ENCODE measurements around the gene HGD. TPM values are rescaled to one million over a fixed set of nuclear protein-coding genes. Genes with fewer than 3 reads are reported as not detected.

Gene HGD
- total RNA-seq, 2 donors from 2014 or later, result 2.8 to 19.1 TPM

- Mint-ChIP-seq H3K4me1 (peaks cover 6% of the 10 kb centered on the region), H3K4me3 (no peak overlapping the region), H3K36me3 (ENCODE audit: low read depth) (peaks cover 13% of the 10 kb centered on the region), H3K27me3 (peaks cover 9% of the 10 kb centered on the region), H3K27ac (no peak overlapping the region)
- DNase-seq (no peak), ATAC-seq (no peak)
- H3K9me3 ChIP-seq (ENCODE audit: control insufficient read depth, low read length, poor library complexity, severe bottlenecking), result no peaks in the 10 kb centered on the region
Measured at GRCh38 chr3:120664926-120665325, 17.1 kb downstream of the HGD start.

DNA sequence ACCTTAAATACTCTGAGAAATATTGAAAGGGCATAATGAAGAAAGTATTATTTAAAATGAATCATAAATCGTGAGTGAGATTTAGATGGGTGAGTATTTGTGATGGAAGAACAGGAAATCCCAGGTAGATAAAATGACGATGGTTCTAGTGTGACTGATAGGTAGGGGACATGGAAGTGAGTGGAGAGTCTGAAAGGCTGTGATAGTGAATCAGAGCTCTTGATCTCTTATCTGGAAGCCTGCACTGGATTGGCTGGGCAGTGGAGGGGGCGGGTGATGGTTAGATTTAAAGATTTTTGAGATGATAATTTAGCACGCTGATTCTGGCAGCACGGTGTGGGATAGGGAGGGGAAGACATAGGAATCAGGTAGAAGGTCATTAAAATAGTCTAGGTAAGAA, 20.1 kb downstream of the HGD start:
- no peak overlapping the region for H3K27ac Mint-ChIP-seq
- no peak for ATAC-seq

DNA sequence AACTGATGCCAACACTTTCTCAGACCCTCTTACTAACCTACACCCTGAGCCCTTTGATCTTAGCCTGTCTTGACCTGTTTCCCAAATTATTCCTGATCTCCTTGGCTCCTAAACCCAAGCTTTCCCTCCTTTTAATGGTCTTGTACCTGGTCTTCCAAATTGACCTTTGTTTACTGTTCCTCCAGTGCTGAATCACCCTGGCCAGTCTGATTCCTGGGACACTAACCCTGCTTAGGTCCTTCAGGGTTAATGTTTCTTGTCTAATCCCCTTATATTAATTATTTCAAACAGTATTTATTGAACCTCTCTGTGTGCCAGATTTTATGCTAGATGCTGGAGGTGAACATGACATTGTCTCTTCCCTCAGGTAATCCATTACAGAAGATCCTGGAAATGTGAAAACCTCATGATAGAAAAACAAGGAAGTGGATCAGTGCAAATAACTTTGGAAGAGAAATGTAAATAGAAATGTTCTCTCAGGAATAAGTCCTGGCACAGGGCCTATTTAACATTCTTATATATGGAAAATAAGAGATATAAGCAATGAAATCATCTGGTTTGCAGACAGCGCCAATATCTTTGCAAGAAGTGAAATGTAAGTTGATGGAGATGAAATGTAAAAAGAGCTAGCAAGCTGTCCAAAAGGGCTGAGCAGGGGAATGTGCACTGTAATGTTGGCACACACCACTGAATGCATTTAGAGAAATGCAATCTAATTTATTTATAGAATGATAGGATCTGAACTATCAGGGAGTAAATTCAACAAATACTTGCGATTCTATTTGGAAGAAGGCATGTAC, 20.7 kb downstream of the HGD start:
- H3K9me3 ChIP-seq (ENCODE audit: control insufficient read depth, low read length, poor library complexity, severe bottlenecking), result peaks cover 5% of the 10 kb centered on the region
- H3K4me1 Mint-ChIP-seq, result peaks cover 6% of the 10 kb centered on the region
- no peak for ATAC-seq
- no peak for DNase-seq
- peaks cover 9% of the 10 kb centered on the region for H3K27me3 Mint-ChIP-seq
- no peak overlapping the region for H3K27ac Mint-ChIP-seq
- no peak overlapping the region for H3K4me3 Mint-ChIP-seq
- H3K36me3 Mint-ChIP-seq (ENCODE audit: low read depth), result peaks cover 13% of the 10 kb centered on the region

More for the DNA sequence above, 20.1 kb downstream of the HGD start:
- Mint-ChIP-seq H3K4me1 (peaks cover 6% of the 10 kb centered on the region), H3K27me3 (peaks cover 9% of the 10 kb centered on the region), H3K36me3 (ENCODE audit: low read depth) (peaks cover 13% of the 10 kb centered on the region), H3K4me3 (no peak overlapping the region)
- H3K9me3 ChIP-seq (ENCODE audit: control insufficient read depth, low read length, poor library complexity, severe bottlenecking), result peaks cover 5% of the 10 kb centered on the region
- no peak for DNase-seq

DNA sequence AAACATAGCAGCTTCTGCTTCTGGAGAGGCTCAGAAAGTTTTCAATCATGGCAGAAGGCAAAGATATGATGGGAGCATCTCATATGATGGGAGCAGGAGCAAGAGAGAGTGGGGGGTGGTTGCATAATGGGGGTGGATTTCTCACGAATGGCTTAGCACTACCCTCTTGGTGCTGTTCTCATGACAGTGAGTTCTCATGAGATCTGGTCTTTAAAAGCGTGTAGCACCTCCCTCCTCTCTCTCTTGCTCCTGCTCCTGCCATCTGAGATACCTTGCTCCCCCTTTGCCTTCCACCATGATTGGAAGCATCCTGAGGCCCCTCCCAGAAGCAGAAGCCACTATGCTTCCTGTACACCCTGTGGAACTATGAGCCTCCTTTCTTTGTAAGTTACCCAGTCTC, 22.2 kb downstream of the HGD start:
- Mint-ChIP-seq H3K4me1 (no peaks in the 10 kb centered on the region), H3K27ac (no peak overlapping the region), H3K36me3 (ENCODE audit: low read depth) (peaks cover 7% of the 10 kb centered on the region), H3K4me3 (no peak overlapping the region), H3K27me3 (no peaks in the 10 kb centered on the region)
- peaks cover 5% of the 10 kb centered on the region for H3K9me3 ChIP-seq (ENCODE audit: control insufficient read depth, low read length, poor library complexity, severe bottlenecking)
- no peak for DNase-seq
- ATAC-seq, result no peak

DNA sequence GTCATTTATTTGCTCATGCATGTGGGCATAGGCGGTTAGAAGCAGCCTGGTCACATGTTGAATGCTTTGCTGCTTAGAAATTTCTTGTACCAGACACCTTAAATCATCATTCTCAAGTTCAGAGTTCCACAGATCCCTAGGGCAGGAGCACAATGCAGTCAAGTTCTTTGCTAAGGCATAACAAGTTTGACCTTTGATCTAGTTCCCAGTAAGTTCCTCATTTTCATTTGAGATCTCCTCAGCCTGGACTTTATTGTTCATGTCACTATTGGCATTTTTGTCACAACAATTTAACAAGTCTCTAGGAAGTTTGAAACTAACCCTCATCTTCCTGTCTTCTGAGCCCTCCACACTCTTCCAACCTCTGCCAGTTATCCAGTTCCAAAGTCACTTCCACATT, 22.8 kb downstream of the HGD start:
- H3K9me3 ChIP-seq (ENCODE audit: control insufficient read depth, low read length, poor library complexity, severe bottlenecking), result peaks cover 5% of the 10 kb centered on the region
- ATAC-seq (no peak), DNase-seq (no peak)
- H3K36me3 Mint-ChIP-seq (ENCODE audit: low read depth), result peaks cover 7% of the 10 kb centered on the region
- H3K4me1 Mint-ChIP-seq, result no peaks in the 10 kb centered on the region
- H3K4me3 Mint-ChIP-seq, result no peak overlapping the region
- H3K27ac Mint-ChIP-seq, result no peak overlapping the region
- no peaks in the 10 kb centered on the region for H3K27me3 Mint-ChIP-seq

- Mint-ChIP-seq H3K27ac (no peak overlapping the region), H3K4me1 (no peaks in the 10 kb centered on the region), H3K36me3 (ENCODE audit: low read depth) (no peaks in the 10 kb centered on the region), H3K4me3 (no peak overlapping the region), H3K27me3 (peaks cover 2% of the 10 kb centered on the region)
- DNase-seq, result no peak
- no peaks in the 10 kb centered on the region for H3K9me3 ChIP-seq (ENCODE audit: control insufficient read depth, low read length, poor library complexity, severe bottlenecking)
- no peak for ATAC-seq
Measured at GRCh38 chr3:120652896-120653545, 29.0 kb downstream of the HGD start.

GRCh38 chr3:120652281-120652680, 29.8 kb downstream of the HGD start:
- ATAC-seq, result no peak
- no peak for DNase-seq
- Mint-ChIP-seq H3K4me1 (no peaks in the 10 kb centered on the region), H3K36me3 (ENCODE audit: low read depth) (no peaks in the 10 kb centered on the region), H3K27me3 (peaks cover 4% of the 10 kb centered on the region), H3K4me3 (no peak overlapping the region), H3K27ac (no peak overlapping the region)
- H3K9me3 ChIP-seq (ENCODE audit: control insufficient read depth, low read length, poor library complexity, severe bottlenecking), result no peaks in the 10 kb centered on the region

DNA sequence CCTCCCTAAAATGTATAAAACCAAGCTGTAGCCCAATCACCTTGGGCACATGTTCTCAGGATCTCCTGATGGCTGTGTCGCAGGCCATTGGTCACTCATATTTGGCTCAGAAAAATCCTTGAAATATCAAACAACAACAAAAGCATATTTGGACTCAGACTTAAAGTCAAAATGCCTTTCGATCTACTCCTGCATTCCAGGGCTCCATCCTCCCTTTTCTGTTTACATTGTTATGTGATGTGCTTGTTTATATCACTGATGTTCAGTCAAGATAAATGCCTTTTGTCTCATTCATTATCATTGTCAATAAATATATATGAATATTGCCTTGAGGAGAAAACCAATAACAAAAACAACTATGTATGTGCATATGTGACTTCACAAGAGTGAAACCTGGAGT, 31.7 kb downstream of the HGD start:
- DNase-seq (no peak), ATAC-seq (no peak)
- peaks cover 3% of the 10 kb centered on the region for H3K36me3 Mint-ChIP-seq (ENCODE audit: low read depth)
- no peaks in the 10 kb centered on the region for H3K9me3 ChIP-seq (ENCODE audit: control insufficient read depth, low read length, poor library complexity, severe bottlenecking)
- H3K27ac Mint-ChIP-seq, result no peak overlapping the region
- H3K4me3 Mint-ChIP-seq, result no peak overlapping the region
- H3K4me1 Mint-ChIP-seq, result peaks cover 4% of the 10 kb centered on the region
- H3K27me3 Mint-ChIP-seq, result peaks cover 4% of the 10 kb centered on the region

DNA sequence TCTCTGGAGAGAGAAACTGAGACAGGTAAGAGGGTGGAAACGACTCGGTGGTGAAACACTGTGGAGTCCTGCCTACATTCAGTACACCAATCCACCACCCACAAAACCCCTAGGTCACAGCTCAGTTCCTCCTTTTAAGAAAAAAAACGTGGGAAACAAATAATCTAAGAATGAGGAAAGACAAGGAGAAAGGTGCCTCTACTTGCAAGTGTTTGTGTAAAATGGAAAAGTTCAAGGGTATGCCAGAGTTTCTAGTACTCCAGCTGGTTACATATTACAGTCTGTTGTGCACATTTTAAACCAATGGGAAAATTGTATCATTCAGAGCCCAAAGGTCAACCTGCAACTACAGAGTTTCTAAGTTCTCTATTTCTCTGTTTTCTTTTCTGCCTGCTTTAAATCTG, 32.2 kb downstream of the HGD start:
- H3K27me3 Mint-ChIP-seq, result peaks cover 4% of the 10 kb centered on the region
- no peak for ATAC-seq
- H3K4me3 Mint-ChIP-seq, result no peak overlapping the region
- no peaks in the 10 kb centered on the region for H3K9me3 ChIP-seq (ENCODE audit: control insufficient read depth, low read length, poor library complexity, severe bottlenecking)
- peaks cover 3% of the 10 kb centered on the region for H3K36me3 Mint-ChIP-seq (ENCODE audit: low read depth)
- no peak overlapping the region for H3K27ac Mint-ChIP-seq
- DNase-seq, result no peak
- peaks cover 4% of the 10 kb centered on the region for H3K4me1 Mint-ChIP-seq

- DNase-seq (no peak), ATAC-seq (no peak)
- Mint-ChIP-seq H3K36me3 (ENCODE audit: low read depth) (peaks cover 3% of the 10 kb centered on the region), H3K27me3 (peaks cover 4% of the 10 kb centered on the region), H3K27ac (no peak overlapping the region), H3K4me1 (peaks cover 4% of the 10 kb centered on the region), H3K4me3 (no peak overlapping the region)
- H3K9me3 ChIP-seq (ENCODE audit: control insufficient read depth, low read length, poor library complexity, severe bottlenecking), result no peaks in the 10 kb centered on the region
Measured at GRCh38 chr3:120648290-120648689, 33.7 kb downstream of the HGD start.

DNA sequence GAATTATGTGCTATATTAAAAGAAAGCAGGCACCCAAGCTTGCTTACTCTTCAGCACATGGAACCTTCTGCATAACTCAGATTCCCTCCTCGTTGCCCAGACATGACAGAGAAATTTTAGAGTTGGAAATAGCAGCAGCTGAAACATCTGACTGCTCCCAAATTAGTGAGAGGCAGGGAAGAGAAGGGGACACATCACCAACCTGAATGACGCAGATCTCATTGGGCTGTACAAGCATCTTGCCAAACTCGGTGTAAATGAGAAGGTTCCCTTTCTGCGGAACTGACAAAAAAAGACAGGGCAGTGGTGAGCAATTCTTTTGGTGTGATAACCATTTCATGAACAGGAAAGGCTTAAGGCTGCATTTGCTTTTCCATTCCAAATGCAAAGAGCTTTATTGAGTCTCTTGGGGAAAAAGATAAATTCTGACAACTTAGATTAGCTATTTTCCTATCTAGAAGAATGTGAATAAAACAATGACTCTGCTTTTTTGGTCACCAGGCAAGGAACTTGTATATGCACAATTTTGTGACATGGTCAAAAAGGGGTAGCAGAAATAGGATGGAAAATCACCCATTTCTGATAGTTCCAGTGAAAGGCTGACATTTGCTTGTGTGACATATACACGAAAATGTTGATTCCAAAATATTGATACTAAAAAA, 35.1 kb downstream of the HGD start:
- H3K9me3 ChIP-seq (ENCODE audit: control insufficient read depth, low read length, poor library complexity, severe bottlenecking), result no peaks in the 10 kb centered on the region
- peaks cover 4% of the 10 kb centered on the region for H3K27me3 Mint-ChIP-seq
- peaks cover 4% of the 10 kb centered on the region for H3K4me1 Mint-ChIP-seq
- ATAC-seq (no peak), DNase-seq (no peak)
- H3K36me3 Mint-ChIP-seq (ENCODE audit: low read depth), result peaks cover 3% of the 10 kb centered on the region
- H3K4me3 Mint-ChIP-seq, result no peak overlapping the region
- H3K27ac Mint-ChIP-seq, result no peak overlapping the region

DNA sequence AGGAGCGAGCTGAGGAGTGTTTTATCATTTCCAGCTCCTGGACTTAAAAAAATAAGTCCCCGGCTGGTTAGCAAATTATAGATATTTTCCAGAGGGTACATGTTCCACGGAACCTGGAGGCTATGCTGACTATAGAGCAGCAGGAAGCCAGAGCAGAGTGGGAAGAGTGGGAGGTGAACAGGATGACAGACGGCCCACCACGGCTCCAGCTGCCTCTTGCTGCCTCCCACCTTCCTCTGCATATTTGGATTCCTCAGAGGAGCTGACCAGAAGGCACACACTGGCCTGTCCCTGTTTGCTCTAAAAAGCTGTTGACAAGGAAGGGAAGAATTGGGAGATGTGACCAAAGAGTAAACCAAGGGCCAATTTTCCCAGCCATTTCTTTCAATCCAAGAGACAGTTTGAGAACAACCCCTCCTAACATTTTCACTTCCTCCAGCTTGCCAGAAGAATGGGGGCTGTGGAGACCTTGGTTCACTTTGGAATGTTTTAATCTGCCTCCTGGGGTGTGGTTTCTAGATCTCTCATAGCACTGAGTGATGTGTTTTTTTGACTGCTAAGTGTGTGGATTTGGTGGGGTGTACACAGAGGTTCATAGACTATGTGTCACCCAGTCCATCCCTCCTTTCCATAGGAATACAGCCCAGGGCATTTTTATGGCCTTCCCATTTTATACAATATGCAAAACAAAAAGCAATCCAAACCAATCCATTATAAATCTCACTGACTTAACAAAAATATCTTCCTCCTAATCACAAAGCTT, 36.8 kb downstream of the HGD start:
- ATAC-seq, result no peak
- H3K27ac Mint-ChIP-seq, result no peak overlapping the region
- DNase-seq, result no peak
- no peaks in the 10 kb centered on the region for H3K9me3 ChIP-seq (ENCODE audit: control insufficient read depth, low read length, poor library complexity, severe bottlenecking)
- H3K36me3 Mint-ChIP-seq (ENCODE audit: low read depth), result peaks cover 3% of the 10 kb centered on the region
- H3K27me3 Mint-ChIP-seq, result peaks cover 4% of the 10 kb centered on the region
- no peak overlapping the region for H3K4me3 Mint-ChIP-seq
- peaks cover 6% of the 10 kb centered on the region for H3K4me1 Mint-ChIP-seq

DNA sequence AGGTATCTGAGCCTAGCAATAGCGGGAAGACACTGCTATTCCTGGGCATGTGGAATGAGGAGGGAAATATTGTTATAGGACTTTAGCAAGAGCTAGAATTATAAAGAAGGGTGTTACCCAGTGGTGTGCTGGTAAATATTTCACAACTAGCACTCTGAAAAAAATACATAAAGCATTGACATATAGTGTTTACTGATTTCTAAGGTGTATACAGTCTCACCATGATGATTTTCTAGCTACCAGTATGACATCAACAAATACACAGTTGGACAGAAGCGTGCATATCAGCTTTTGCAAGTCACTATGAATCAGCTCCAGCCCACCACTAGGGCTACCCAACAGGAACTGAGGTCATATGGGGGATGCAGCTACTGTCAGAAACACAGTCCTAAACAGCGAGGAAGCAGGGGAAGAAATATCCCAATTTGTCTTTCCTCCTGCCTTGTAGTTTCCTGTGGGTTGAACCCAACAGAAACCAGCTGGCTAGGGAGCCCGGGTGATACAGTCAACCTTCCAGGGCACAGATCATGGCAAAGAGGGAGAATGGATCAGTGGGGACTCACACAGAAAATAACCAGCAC, 39.6 kb downstream of the HGD start:
- DNase-seq (no peak), ATAC-seq (no peak)
- H3K4me1 Mint-ChIP-seq, result peaks cover 12% of the 10 kb centered on the region
- peaks cover 3% of the 10 kb centered on the region for H3K36me3 Mint-ChIP-seq (ENCODE audit: low read depth)
- H3K27ac Mint-ChIP-seq, result no peak overlapping the region
- H3K4me3 Mint-ChIP-seq, result no peak overlapping the region
- no peaks in the 10 kb centered on the region for H3K27me3 Mint-ChIP-seq
- no peaks in the 10 kb centered on the region for H3K9me3 ChIP-seq (ENCODE audit: control insufficient read depth, low read length, poor library complexity, severe bottlenecking)

Measured in T-helper 17 cell (primary cell).